PFSK-1 (cell line): ENCODE measurements around the gene DNM3.

Source experiments
- FOXP2 ChIP-seq: optimal IDR thresholded peaks from 2 replicates; pipeline ENCODE3; 2011; ENCODE audit warnings: borderline replicate concordance, control low read depth, inconsistent platforms; ENCODE audit not compliant: insufficient read depth; ENCODE audit errors: extremely low read length, extremely low read depth
- POLR2AphosphoS5 ChIP-seq: IDR thresholded peaks from 2 replicates; pipeline ENCODE4 v1.6.1; 2012; ENCODE audit warnings: low read depth, mild to moderate bottlenecking, control low read depth, low read length, moderate library complexity
- SIN3A ChIP-seq: IDR thresholded peaks from 2 replicates; pipeline ENCODE4 v1.6.1; 2012; ENCODE audit warnings: mild to moderate bottlenecking, low read length, moderate library complexity, borderline replicate concordance; ENCODE audit not compliant: insufficient read depth
- TAF1 ChIP-seq: IDR thresholded peaks from 2 replicates; pipeline ENCODE4 v1.6.1; 2012; ENCODE audit warnings: low read length, control low read depth, borderline replicate concordance; ENCODE audit not compliant: insufficient read depth
- TF ChIP-seq, protein P1 (sequence below), 2 experiments: IDR thresholded peaks; 2 replicates each; pipeline versions ENCODE4 v1.6.1 to v1.8.0; 2011 to 2012; ENCODE audit warnings: low read depth in 2 of 2, low read length in 2 of 2, control low read depth in 1 of 2, inconsistent platforms in 1 of 2, mild to moderate bottlenecking in 1 of 2, moderate library complexity in 1 of 2; ENCODE audit not compliant: insufficient read depth in 1 of 2

The DNM3 gene

DNA sequence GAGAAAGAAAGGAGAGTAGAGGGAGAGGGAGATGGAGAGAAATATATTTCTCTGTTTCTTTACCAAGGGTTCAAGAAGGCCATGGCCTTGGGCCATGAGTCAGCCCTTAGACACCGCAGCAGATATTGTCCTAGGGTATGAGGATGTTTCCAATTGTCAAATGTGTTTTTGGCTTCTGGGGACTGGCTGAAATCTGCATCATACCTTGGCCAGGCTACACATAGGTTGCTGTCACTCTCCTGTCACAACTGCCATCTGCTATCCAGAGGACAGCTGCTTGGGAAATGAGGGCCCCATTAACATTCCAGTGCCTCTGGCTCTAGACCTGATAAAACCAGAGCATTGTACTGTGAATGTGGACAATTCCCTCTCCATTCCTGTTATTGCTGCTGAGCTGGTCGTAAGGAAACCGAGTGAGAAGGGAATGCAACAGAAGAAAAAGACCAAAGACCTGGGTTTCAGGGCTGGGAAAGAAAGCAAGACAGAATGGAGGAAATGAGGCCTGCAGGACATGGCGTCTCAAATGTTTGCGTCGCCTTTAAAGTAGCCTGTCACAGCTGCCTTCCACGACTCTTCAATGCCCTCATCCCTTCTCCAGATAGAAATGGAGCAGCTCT lies 611.3 kb downstream of the DNM3 start:
- no peak for TF ChIP-seq SIN3A
- TF ChIP-seq, protein P1, sequence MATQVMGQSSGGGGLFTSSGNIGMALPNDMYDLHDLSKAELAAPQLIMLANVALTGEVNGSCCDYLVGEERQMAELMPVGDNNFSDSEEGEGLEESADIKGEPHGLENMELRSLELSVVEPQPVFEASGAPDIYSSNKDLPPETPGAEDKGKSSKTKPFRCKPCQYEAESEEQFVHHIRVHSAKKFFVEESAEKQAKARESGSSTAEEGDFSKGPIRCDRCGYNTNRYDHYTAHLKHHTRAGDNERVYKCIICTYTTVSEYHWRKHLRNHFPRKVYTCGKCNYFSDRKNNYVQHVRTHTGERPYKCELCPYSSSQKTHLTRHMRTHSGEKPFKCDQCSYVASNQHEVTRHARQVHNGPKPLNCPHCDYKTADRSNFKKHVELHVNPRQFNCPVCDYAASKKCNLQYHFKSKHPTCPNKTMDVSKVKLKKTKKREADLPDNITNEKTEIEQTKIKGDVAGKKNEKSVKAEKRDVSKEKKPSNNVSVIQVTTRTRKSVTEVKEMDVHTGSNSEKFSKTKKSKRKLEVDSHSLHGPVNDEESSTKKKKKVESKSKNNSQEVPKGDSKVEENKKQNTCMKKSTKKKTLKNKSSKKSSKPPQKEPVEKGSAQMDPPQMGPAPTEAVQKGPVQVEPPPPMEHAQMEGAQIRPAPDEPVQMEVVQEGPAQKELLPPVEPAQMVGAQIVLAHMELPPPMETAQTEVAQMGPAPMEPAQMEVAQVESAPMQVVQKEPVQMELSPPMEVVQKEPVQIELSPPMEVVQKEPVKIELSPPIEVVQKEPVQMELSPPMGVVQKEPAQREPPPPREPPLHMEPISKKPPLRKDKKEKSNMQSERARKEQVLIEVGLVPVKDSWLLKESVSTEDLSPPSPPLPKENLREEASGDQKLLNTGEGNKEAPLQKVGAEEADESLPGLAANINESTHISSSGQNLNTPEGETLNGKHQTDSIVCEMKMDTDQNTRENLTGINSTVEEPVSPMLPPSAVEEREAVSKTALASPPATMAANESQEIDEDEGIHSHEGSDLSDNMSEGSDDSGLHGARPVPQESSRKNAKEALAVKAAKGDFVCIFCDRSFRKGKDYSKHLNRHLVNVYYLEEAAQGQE (IDR thresholded peaks at IDR 0.05; ENCODE audit: insufficient read depth in 1 of 2, low read depth in 2 of 2, low read length in 2 of 2) = no peak
- no peak for TF ChIP-seq TAF1
- no peak for TF ChIP-seq POLR2AphosphoS5
- no peak for TF ChIP-seq FOXP2

DNA sequence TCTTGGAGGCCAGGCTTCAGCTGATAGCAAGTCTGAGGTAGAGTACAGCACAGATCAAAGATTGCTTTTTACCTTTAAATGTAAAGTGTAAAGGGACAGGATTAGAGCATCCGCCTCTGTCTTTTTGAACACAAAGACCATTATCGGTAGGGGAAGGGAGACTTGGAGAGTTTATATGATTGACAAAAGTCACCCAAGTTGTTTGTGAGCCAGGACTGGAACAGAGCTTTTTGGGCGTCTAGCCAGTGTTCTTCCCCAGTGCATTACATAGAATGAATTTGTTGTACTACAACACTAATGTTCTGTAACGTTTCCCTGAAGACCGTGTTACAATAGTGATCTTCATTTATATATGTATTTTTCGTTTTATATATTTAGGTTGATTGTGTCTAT lies 611.9 kb downstream of the DNM3 start:
- TF ChIP-seq SIN3A (no peak), TAF1 (no peak), POLR2AphosphoS5 (no peak), FOXP2 (no peak)
- TF ChIP-seq, protein P1 (IDR thresholded peaks at IDR 0.05; ENCODE audit: insufficient read depth in 1 of 2, low read depth in 2 of 2, low read length in 2 of 2) = no peak

DNA sequence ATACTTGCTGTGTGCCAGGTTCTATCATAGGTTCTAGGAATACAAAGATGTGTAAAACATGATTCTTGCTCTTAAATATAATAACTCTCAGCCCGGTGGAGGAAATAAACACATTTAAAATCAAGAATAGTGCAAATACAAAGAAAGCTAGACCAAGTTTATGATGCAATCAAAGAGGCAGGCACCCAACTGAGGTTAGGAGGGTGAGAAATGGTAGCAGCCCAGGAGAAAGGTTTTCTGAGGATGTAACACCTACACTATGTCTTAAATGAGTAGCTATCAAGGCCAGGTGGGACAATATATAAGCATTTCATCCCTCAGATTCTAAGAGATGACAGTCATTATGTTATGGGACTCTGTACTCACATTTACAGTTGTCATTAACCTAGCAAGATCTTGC lies 612.3 kb downstream of the DNM3 start:
- TF ChIP-seq POLR2AphosphoS5 = no peak
- TF ChIP-seq, protein P1 (IDR thresholded peaks at IDR 0.05; ENCODE audit: insufficient read depth in 1 of 2, low read depth in 2 of 2, low read length in 2 of 2) = no peak
- TF ChIP-seq FOXP2 = no peak
- TF ChIP-seq SIN3A = no peak

DNA sequence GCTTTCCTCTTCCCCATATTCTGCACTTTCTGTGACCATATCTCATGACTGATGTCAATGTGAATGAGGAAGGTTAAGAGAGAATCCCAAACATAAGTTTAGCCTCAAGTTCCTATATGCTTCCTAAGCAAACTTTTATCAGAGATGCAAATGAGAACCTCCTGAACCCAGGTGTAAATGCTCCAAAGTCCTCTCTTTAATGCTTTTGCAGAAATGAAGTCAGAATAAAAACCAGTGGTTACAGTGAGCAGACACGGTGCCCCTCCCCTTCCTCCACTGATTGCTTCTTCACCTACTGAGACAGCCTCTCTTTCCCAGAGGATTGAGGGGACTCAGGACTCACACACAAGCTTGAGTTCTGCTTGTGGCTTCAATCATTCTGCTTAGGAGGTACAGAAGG lies 614.2 kb downstream of the DNM3 start:
- TF ChIP-seq, protein P1 (IDR thresholded peaks at IDR 0.05; ENCODE audit: insufficient read depth in 1 of 2, low read depth in 2 of 2, low read length in 2 of 2) = no peak
- TF ChIP-seq TAF1 (no peak), FOXP2 (no peak), POLR2AphosphoS5 (no peak), SIN3A (no peak)
